Muscle of arm (tissue), 12 donors: ENCODE results near the gene RAD51B. TPM values are rescaled to one million over a fixed set of nuclear protein-coding genes. Genes with fewer than 3 reads are reported as not detected.

Source experiments
- DNase-seq: peaks from one replicate; pipeline ENCODE4 v3.0.0-alpha.2; 2013
- polyA plus RNA-seq, 12 donors: library from polyadenylated mRNA; unstranded; fragments of 120-200 nt; gene quantifications; one replicate each; pipeline ENCODE4 v1.2.1, GENCODE V29; 2013; ENCODE audit not compliant: insufficient read length in 12 of 12

Gene RAD51B
- polyA plus RNA-seq, 12 donors = 6.3 to 13.1 (median 9.7) TPM; not detected in 2

DNA sequence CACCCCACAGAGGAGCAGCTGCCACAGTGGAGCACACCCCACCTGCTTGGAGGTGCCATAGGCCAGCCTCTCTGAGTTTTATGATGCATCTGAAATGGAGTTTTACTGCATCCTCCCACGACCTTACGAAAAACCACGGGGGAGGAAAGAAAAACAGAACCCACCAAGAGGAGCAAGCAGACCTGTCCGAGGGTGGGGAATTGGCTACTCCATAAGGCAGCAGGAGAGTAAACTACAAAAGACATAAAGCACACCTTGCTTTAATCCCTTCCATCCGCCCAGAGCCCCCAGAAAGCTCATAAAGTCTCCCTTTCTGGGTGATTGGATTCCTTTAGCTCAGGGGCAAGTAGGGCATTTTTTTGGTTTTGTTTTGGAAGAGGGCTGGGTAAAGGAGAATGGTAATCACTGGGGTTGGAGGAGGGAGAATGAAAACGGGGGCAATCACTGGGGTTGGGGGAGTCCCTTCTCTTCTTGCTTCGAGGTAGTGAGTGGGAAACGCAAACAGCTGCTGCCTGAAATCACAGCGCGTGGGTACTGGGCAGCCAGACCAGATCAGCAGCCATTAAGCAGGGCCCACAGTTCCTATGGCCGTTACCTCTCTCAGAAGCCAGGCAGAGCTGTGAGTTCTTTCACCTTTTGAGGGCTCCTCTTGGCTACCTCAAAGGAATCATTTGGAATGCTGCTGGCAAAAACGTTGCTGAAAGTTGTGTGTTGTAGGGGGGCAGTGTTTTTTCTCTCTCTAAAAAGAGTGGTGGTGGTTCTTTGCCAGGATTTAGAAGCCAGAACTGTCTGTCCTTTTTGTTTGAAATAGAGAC lies 539.6 kb downstream of the RAD51B start:
- DNase-seq = no peak

DNA sequence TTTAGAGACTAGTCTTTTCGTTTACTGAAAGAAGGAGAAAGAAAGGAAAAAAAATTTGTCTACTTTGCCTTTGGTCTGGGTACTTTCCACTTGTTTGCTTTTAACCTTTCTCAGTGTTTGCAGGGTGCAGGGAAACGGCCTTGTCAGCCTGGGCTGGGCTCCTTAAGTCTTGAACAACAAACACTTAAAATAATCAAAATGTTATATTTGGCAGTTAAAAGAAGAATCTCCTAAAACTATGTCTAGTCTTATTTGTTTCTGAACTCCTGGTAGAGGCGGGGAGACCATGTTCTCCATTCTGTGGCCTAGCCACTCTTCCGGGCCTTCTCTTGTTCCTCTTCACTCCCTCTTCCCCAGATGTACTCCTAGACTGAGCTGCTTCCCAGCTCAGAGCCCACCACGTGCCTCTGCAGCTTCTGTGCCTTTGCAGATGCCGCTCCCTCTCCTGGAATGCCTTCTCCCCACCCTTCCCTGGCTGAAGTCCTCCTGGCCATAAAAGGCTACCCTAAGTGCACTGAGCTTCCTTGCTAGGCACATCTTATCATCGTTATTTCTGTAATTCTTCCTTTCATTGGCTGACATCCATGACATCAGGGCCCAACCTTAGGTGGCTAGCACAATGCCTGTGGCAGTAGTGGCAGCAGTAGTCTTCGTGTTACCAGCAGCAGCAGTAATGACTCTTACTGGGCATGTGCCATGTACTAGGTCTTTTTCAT lies 540.4 kb downstream of the RAD51B start:
- DNase-seq = no peak

DNA sequence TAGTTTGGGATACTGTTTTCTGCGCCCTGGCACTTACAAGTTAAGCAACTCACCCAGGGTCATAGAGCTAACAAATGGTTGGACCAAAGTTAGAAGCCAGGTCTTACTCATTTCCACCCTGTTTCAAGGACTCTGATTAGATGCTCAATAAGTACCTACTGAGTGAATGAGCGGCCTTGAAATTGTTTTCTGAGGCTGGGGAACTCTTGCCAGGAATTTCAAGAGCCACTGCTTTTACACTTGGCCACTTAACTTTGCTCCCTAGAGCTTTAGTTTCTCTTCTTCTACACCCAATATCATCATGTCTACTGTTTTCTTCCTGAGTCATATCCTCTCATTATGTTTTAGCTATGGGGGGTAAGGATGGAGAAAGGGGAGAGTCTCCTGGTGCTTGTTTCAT lies 541.7 kb downstream of the RAD51B start:
- no peak for DNase-seq

DNA sequence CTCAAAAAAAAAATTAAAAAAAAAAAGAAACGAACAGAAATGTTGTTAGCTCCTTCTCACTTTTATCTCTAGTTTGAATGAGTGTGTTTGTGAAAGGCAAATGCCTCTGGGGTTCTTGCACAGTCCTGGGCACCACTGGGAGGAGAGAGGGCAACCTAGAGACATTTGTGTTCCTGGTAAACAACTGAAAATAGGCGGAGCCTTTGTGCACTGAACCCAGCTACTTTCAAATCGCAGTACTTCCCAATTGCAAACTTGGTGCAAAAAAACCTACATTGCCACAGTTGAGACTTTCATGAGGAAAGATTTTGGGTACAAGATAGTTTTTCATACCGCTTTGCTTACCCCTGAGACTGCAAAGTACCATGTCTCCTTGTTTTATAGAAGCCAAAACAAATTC lies 543.3 kb downstream of the RAD51B start:
- no peak for DNase-seq

DNA sequence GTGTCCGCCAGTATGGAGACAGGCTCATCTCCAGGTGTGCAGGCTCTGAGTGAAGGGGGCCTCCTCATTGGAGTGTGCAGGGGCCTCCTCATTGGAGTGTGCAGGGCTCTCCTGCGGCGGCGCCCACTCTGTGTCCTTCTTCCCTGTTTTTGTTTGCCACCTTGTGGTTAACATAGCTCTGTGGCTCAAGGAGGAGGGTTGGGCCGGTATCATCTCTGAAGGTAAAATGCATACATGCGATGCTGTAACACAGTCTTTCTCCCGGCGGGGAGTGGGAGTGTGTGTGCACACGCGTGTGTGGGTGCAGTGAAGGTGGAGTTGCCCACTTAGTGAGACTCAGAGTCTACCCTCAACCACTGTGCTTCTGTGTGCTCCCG lies 543.9 kb downstream of the RAD51B start:
- DNase-seq = no peak

DNA sequence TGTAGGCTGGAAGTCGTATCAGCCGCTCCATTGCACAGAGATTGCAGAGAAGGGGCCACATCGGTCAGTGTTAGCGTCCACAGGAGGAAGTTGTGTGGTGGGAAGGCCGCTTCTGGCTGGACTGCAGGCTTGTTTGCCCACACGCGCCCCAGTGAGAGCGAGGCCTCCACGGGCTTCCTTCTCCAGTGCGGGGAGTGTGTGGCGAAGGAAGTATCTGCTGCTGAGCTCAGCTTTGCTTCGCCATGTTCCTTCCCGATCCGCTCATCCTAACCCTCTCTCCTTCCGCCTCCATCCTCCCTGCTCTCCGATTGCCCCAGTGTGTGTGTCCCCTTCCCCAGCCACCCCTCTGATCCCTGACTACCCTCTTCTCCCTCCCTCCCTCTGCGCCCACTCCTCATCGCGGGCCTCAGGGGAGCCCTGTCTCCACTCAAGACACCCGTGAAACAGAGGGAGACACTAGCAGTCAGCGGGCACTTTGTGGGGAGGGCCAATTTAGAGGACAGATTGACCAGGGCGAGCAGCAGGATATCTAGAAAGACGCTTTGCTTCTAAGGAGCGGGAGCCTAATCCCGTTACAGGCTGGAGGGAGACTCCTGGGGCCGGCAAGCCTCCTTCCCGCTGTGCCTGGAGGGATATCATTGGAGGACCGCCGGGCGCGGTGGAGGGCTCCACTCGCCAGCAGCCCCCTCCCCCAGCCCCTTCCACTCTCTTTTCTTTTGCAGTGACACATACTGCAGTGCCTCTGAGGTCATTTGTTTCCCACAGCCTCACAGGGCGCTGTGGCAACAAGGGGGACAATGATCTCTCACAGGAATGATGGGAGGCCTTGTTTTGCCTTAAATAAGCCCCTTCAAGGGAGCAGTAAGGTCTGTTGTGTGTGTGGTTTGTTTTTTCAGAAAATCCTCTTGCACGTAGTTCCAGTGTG lies 544.5 kb downstream of the RAD51B start:
- no peak for DNase-seq

DNA sequence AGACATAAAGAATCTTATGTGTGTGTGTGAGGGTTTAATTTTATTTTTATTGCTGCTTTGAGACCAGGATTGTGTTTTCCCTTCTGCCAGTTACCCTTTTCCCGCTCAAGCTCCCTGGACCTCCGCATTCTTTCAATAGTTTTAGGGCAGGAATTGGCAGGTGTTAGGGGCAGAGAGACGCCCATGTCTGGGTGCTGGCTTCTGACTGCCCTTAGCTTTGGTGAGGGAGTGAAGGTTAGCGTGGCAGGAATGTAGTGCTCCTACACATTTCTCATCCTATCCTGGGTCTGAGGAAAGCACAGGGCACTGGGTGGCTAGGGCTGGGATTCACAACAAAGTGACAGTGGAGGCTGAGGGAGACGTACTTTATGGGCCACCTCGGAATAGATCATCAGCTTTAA lies 545.2 kb downstream of the RAD51B start:
- no peak for DNase-seq

DNA sequence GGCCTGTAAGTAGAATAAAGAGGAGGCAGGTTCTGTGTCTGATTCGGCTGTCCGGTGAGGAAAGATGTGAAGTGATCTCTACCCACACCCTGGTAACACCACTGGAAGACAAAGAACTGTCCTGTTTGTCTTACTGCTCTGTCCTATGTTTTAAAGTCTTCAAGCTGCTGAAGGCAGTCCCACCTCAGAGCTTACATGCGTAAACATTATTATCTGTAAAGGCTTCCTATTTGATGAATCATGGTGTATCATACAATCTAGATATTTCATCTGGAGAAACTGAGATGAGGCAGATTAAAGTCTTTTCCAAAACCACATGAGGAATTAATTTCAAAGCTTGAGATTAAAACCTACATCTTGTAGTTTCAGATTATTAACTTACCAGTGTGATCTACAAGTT lies 545.6 kb downstream of the RAD51B start:
- DNase-seq = no peak

DNA sequence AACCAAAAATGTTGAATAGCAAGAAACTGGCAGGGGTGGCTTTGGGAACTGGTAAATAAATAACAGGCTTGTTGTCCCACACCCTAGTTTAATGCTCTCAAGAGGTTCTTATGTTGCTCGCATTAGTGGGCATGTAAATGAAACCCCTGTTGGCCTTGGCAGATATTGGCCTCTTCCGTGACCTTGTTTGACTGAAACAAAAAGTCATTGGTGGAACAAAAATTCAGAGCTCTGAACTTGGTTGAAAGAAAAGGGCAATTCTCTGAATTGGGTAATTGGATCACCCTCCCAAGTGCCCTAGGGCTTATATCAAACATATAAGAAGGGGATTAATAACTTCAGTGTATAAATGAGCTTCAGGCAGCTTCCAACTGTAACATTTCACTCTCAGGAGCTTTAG lies 547.1 kb downstream of the RAD51B start:
- DNase-seq = no peak

DNA sequence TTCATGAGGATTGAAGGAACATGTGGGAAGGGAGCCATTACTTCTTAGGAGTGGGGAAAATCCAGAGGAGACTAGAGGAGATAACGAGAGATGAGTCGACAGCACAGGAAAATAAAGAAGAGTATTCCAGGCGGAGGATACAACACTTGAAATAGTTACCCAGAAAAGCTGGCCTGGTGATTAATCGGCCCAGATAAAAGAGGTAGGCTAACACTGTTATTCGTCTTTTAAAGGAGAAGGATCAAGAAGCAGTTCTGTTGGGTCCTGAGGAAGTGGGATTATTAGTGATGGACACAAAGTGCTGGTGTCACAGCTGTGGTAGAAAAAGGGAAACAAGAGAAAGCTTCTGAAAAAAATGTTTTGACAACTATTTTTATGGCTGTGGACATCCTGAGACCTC lies 548.0 kb downstream of the RAD51B start:
- no peak for DNase-seq

DNA sequence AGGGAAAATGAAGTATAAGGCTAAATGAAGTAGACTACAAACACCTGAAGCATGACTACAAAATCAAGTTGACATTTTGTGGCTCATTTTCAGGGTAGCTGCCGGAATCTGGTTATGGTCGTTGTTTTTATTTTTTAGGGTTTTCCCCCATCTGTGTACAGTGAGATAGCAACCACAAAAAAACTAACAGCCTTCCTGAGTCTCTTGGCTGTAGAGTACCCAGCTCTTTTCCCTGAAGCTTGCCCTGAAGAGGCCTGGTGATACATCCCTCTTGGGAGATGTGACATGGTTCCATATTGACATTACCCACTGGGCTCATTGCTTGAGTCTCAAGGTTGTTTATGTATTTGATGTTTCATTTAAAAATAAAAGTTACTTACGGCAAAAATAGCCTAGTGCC lies 549.3 kb downstream of the RAD51B start:
- DNase-seq = no peak

DNA sequence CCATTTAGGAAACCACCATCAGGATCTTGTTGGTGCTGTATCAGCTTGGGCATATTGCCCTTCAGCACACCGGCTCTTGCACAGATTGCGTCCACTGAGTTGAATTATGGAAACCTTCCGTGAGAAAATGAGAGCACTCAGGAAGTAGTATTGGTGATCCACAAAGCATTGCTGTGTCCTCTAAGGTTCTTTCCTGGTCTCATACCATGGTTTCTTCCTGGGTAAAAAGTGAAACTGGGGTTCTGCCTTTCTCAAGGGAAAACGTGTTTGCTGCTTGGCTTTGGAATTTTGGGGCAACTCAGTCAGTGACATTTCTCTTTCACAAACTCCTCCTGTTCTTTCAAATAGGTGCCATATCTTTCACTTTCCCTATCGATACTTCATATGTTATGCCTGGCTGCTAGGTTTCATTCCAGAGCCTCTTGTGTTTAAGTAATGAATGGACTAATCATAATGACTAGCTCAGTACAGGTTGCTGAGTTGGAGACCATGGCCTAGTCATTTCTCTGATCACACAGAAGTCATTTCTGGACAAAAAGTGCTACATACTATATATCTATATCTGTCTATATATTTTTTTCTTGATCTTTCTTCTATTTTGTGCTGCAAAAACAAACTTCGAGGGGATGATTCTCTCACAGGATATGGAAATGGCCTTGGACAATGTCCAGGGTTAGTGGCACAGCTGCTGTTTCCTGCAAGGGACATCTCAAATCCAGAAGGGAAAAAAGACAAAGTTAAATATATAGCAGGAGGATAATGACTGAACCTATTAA lies 549.9 kb downstream of the RAD51B start:
- DNase-seq = no peak

DNA sequence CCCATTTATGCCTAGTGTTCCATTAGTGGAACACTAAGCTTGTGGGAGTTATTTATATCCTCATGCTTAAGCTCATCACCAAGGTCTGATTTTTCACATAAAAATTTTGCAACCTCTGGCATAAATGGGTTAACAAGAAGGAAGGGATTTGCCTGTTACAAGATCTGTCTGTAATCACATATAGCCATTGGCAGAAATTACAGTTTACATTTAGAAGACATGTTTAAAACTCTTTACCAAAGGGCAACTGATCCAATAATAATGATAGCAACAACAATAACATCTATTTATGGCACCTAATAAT lies 550.4 kb downstream of the RAD51B start:
- DNase-seq = no peak

DNA sequence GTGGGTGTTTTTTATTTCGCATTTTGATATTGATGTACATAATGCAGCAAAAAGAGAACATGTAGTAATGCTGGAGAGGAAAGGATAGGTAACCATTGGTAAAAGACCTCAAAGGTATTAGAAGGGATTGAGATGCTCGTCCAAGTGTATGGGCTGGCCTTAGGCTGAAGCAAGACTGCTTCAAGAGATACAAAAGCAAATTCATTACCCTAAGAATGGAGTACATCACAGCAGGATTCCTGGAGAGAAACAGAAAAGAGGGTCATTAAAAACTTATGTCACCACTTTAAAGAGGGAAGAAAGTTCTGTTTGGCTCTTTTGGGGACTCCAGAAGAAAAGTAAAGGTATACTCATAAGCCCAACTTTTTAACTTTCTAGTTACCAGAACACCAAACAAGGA lies 552.8 kb downstream of the RAD51B start:
- DNase-seq = no peak

DNA sequence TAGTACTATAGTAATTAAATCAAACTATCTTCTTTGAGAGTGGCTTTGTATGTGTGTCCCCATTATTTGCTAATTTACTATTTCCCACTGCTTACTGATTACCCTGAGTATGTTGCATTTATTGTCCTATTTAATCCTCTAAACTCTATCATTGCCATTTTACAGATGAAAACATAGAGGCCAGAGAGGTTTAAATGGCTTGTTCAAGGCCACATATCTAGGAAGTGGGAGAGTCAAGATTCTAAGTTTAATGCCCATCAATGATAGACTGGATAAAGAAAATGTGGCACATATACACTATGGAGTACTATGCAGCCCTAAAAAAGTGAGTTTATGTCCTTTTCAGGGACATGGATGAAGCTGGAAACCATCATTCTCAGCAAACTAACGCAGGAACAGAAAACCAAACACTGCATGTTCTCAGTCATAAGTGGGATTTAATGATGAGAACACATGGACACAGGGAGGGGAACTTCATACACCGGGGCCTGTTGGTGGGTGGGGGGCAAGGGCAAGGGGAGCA lies 553.6 kb downstream of the RAD51B start:
- DNase-seq = no peak

DNA sequence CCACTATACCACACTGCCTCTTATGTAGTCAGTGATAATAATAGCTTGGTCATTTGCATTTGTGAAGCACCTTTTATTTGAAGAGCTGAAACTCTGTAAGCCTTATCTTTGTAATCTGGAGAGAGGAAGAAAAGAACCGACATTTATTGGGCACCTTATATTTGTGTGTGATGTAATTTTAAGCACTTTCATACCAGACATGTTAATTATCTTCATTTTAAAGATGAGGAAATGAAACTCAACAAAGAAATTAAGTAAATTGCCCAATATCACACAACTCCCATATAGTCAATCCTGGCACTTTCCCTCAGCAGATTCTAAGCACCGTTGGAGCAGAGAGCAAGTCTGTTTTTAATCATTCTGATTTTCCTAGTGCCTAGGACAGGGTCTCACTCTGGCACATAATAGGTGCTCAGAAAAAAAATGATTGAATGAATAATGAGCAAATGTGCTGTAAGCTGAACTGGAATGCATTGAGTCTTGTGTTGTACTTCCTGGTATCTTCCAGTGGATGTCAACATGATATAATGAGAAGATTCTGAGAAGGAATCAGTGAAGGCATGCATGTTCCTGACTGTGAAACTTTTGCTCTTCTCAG lies 554.4 kb downstream of the RAD51B start:
- no peak for DNase-seq

DNA sequence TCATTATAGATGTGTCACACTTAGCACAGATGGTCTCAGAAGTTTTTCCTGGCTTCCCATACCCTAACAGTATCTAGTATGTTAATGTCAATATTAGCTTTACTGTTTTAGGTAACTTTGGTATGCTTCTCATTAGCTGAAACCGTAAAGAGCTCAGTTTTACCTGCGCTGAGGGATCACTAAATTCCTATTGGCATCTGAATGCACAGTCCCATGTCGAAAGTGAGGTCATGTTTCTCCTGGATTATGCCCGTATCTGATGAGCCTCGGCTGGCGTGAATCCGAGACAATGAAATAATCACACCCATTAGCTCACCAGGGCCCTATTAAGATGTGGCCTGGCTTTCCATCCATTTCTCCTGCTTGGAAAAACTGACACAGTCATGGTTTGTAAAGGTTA lies 555.1 kb downstream of the RAD51B start:
- no peak for DNase-seq

DNA sequence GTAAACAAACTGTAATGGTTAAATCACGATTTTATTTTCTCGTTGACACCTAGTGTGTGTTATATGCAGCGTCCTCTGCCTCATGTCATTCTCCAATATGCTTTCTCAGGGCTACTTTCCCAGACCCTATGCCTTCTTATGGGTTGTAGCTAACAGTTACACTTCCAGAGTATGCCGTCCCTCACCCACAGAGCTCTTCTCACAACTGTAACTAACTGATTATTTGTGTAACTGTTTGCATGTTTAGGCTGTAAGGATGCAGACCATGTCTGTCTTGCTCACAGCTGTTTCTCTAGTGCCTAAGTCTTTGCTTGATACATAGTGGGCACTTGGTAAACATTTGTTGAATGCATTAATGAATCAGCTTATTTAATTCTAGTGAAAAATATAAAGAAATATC lies 555.8 kb downstream of the RAD51B start:
- no peak for DNase-seq

DNA sequence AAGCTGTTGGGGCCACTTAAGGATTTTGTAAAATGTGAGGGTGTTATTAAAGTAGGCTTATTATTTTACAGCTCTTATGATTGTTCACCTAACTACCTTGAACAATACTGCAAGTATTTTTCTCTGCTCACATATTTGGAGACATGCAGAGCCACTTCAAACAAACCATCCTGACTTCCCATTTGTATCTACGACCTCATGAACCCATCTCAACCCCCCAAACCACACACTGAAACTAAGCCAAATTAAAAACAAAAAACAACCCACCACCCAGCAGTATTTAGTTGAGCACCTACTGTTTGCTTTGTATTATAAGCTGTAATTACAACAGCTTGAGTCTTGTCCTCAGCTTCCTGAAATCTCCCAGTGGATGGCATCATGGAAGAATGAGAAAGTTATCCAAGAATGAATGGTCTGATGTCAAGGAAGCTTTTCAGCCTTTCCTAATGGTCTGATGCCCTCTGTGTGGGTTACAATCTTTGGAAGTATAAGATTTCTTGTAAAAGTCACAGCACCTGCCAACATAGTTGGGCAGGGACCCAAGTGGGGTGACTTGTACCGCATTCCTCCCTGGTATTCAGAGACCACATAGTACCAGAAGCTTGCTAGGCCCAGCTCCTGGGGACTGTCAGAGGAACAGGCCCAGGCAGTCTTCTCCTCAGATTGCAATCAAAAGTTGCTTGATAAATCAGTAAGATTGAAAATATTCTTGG lies 556.6 kb downstream of the RAD51B start:
- no peak for DNase-seq

DNA sequence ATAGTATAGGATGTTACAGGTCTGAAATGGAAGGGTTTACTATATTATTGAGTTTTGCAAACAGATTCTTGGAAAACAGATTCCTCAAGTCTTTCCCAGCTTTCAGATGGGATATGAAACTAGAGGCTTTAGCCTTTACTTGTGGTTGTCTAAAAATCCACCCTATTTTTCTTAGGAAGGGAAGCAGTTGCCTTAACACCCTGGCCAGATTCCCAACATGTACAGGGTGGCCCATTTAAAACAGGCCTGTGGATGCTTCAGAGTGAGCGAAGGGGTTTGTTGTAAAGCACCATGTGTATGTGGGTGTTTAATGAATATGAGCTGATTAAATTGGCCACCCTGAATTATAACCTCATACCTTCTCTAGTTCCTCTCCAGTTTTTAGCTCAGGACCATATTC lies 557.4 kb downstream of the RAD51B start:
- no peak for DNase-seq

DNA sequence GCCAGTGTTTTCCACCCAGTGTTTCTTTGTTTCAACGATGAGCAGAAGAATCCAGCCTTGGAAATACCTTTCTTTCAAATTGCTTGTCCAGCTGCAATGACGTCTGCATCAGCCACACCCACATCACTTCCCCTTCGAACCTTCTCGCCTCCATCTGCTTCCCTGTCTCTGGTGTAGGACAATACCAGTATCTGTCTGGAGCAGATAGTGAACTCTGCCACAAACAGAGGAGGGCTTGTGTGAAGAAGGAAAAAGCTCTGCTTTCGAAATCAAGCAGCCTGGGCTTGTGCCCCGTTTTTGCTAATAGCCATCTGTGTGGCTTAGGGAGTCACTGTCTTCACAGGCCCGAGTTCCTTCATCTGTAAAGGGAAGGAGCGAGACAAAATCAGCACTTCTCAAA lies 557.9 kb downstream of the RAD51B start:
- no peak for DNase-seq
